ENCODE results near the gene TMCC1.
A peak's percentile ranks its signal among the peaks of the same experiment; 100 is the strongest.

TMCC1 gene

DNA sequence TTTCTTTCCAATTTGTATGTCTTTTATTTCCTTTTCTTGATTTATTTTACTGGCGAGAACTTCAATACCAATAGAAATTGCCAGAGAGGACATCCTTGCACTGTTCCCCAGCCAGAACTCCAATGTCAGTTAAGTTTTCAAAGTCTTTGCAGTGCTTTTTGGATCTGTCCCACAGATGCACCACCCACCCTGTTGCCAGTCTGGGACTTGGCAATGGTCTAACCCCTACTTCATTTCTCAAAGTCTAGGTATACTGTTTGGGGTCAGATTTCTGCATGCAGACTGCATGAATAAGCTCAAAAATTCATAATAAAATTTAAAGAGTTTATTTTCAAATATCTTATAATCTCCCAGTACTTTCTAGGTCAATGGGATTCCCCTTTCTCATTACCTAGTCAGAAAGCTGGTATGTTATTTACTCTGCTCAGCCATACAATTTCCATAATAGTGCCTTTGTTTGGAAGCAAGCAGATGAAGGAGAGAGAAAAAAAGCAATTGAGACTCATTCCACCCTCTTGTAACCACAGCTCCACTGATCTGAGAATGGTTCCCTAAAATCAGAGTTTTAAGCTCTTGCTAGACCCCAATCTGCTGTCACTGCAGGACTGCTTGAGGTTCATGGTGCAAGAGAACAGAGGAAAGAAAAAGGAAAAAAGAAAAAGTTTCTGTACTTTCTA lies 161.2 kb downstream of the TMCC1 start:
- TF ChIP-seq GATA1 (IDR thresholded peaks at IDR 0.05; ENCODE audit: low read depth, low read length) (no peak), POLR2A (IDR thresholded peaks at IDR 0.05; ENCODE audit: low read length) (no peak)
- DNase-seq: no peak

GRCh38 chr3:129727707-129728106 lies 165.8 kb downstream of the TMCC1 start:
- DNase-seq: no peak
- TF ChIP-seq GATA1 (IDR thresholded peaks at IDR 0.05; ENCODE audit: low read depth, low read length) (no peak), POLR2A (IDR thresholded peaks at IDR 0.05; ENCODE audit: low read length) (no peak)

- no peak for TF ChIP-seq GATA1 (IDR thresholded peaks at IDR 0.05; ENCODE audit: low read depth, low read length)
- no peak for TF ChIP-seq POLR2A (IDR thresholded peaks at IDR 0.05; ENCODE audit: low read length)
- DNase-seq: no peak
Measured at GRCh38 chr3:129723558-129724324, 169.8 kb downstream of the TMCC1 start.

DNA sequence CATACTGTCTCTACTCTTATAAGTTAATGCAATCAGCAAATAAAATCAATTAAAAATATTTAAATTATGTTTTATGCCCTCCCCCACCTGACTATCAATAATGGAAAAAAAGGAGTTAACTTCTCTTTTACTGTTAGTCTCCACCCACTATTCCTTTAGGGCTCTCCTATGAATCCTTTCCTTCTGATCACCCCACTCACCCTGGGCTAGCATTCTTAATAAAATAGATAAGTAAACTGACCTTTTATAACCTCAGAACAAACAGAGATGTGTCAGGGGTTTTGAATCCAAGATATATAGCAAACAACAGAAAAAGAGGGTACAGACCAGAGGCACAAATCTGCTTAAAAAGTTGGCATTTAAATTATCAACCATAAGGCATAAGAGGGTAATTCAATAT lies 171.0 kb downstream of the TMCC1 start:
- TF ChIP-seq POLR2A (IDR thresholded peaks at IDR 0.05; ENCODE audit: low read length): no peak
- no peak for DNase-seq

GRCh38 chr3:129718201-129718600 lies 175.3 kb downstream of the TMCC1 start:
- TF ChIP-seq POLR2A (IDR thresholded peaks at IDR 0.05; ENCODE audit: low read length): no peak
- no peak for TF ChIP-seq GATA1 (IDR thresholded peaks at IDR 0.05; ENCODE audit: low read depth, low read length)
- no peak for DNase-seq

- DNase-seq: no peak
- TF ChIP-seq GATA1 (IDR thresholded peaks at IDR 0.05; ENCODE audit: low read depth, low read length) (no peak), POLR2A (IDR thresholded peaks at IDR 0.05; ENCODE audit: low read length) (no peak)
Measured at GRCh38 chr3:129715854-129716253, 177.7 kb downstream of the TMCC1 start.

DNA sequence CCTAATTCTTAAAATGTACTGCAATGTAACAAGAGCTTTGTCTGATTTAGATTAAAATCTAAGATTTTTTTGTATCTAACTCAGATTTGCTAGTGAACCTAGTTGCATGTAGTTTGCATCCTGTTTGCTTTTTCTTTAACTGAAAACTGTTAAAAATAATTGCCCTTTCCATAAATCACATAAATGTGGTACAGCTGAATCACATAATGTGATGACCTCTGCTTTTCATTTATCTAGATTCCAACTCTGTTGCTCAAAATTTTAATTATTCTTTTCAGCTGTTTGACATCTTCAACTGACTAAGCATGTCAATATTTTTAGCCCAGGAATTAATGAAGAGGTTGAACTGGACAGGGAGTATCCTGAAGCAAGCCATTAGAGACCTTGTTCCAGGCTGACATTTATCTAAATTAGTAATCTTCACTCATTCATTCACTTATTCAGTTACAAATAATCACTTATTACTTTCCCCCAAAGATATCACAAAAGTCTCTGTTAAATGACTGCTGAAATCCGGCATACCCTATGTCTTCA lies 185.1 kb downstream of the TMCC1 start:
- TF ChIP-seq GATA1 (IDR thresholded peaks at IDR 0.05; ENCODE audit: low read depth, low read length) (no peak), POLR2A (IDR thresholded peaks at IDR 0.05; ENCODE audit: low read length) (no peak)
- no peak for DNase-seq

GRCh38 chr3:129705274-129705673 lies 188.2 kb downstream of the TMCC1 start:
- TF ChIP-seq POLR2A (IDR thresholded peaks at IDR 0.05; ENCODE audit: low read length) (no peak), GATA1 (IDR thresholded peaks at IDR 0.05; ENCODE audit: low read depth, low read length) (no peak)
- DNase-seq: no peak

DNA sequence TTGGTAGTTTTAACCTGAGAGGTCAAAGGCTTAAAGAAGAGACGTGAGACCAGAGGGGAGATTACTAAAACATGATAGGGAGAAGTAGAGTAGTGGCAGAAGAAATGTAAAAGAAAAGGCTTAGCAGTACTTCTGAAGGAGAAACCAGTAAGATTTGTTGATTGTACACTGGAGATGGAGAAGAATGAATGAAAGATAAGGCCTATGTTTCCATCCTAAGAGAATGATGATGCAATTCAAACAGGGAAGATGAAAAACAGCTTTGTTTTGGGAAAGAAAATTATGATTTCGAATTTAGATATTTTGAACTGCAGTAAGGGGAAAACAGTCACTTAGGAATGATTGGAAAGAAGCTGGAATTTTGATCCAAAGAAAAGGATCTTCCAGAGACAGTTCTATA lies 189.6 kb downstream of the TMCC1 start:
- TF ChIP-seq POLR2A (IDR thresholded peaks at IDR 0.05; ENCODE audit: low read length) (no peak), GATA1 (IDR thresholded peaks at IDR 0.05; ENCODE audit: low read depth, low read length) (no peak)
- no peak for DNase-seq

- TF ChIP-seq GATA1 (IDR thresholded peaks at IDR 0.05; ENCODE audit: low read depth, low read length): no peak
- TF ChIP-seq POLR2A (IDR thresholded peaks at IDR 0.05; ENCODE audit: low read length): no peak
- no peak for DNase-seq
Measured at GRCh38 chr3:129702934-129703712, 190.4 kb downstream of the TMCC1 start.

DNA sequence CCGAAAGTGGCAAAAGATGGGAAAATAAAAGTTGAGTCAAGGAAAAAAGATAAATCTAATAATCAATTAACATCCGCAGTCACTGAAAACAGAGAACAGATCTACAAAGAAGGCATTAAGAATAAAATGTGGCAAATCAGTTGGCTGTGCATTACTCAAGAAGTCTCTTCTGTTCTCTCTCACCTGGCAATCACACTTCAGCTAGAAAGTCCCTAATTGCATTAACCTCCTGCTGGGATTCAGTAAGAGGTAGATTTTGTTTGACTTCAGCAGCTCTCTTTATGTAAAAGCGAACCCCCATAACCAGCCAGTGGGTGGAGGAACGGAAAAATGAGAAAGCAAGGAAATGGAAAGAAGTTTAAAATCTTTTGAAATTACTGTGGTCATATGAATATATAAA lies 192.3 kb downstream of the TMCC1 start:
- DNase-seq: no peak
- TF ChIP-seq POLR2A (IDR thresholded peaks at IDR 0.05; ENCODE audit: low read length) (no peak), GATA1 (IDR thresholded peaks at IDR 0.05; ENCODE audit: low read depth, low read length) (no peak)

DNA sequence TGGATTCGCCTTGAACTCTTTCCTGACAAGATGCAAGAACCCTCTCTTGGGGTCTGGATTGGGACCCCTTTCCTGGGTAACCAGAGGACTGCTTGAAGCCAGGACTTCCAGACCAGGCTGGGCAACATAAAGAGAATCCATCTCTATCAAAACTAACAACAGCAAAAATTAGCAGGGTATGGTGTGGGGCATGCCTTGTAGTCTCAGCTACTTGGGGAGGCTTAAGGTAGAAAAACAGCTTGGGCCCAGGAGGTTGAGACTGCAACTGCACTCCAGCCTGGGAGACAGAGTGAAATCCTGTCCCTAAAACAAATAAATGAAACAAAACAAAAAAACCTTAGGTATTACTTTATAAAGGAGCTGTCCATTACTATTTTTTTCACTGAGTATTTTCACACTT lies 193.9 kb downstream of the TMCC1 start:
- TF ChIP-seq GATA1 (IDR thresholded peaks at IDR 0.05; ENCODE audit: low read depth, low read length) (no peak), POLR2A (IDR thresholded peaks at IDR 0.05; ENCODE audit: low read length) (no peak)
- DNase-seq: no peak

DNA sequence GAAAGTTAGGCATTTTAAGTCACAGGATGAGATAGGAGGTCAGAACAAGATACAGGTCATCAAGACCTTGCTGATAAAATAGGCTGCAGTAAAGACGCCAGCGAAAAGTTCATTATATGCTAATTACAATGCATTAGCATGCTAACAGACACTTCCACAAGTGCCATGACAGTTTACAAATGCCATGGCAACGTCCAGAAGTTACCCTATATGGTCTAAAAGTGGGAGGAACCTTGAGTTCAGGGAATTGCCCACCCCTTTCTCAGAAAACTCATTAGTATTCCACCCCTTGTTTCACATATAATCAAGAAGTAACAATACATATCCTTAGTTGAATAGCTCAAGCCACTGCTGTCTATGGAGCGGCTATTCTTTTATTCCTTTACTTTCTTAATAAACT lies 194.3 kb downstream of the TMCC1 start:
- TF ChIP-seq GATA1 (IDR thresholded peaks at IDR 0.05; ENCODE audit: low read depth, low read length) (no peak), POLR2A (IDR thresholded peaks at IDR 0.05; ENCODE audit: low read length) (no peak)
- peak; percentile 78 to 82 for DNase-seq
